H1 (cell line): ENCODE results near the gene CDKL5. TPM values are rescaled to one million over a fixed set of nuclear protein-coding genes. Genes with fewer than 3 reads are reported as not detected.

Source experiments
- CTCF ChIA-PET: fragments of 300-600 bp; sonication (Branson Sonifier 250); formaldehyde crosslinking; loops from one replicate; lab custom pipeline; 2021; ENCODE audit not compliant: partially characterized antibody; lab: Charles Lee
- POLR2A ChIA-PET: fragments of 300-600 bp; sonication (Branson Sonifier 250); formaldehyde crosslinking; loops from one replicate; lab custom pipeline; 2021; ENCODE audit warnings: inconsistent platforms; ENCODE audit not compliant: partially characterized antibody; lab: Charles Lee
- DNase-seq, 2 experiments: peaks; one replicate each; pipeline versions ENCODE4 v3.0.0 to v3.0.0-alpha.2; 2010 to 2022; ENCODE audit warnings: low spot score in 2 of 2, low read depth in 1 of 2, mixed read lengths in 1 of 2
- FAIRE-seq: peaks from 2 replicates; lab custom pipeline; 2011; peaks lifted over from hg19 to GRCh38; lab: Jason Lieb, UNC
- H2AFZ ChIP-seq: 2 replicates; pipeline ENCODE4 v1.8.1; 2012; ENCODE audit warnings: low read length, inconsistent platforms
- H2AK5ac ChIP-seq: 2 replicates; pipeline ENCODE4 v1.6.1; 2013; ENCODE audit warnings: low read depth, low read length
- H2BK120ac ChIP-seq: replicated peaks from 2 replicates; pipeline ENCODE3; 2013; ENCODE audit warnings: low read depth, low read length, inconsistent platforms
- H2BK12ac ChIP-seq: 2 replicates; pipeline ENCODE4 v1.6.1; 2013; ENCODE audit warnings: low read depth, low read length
- H2BK15ac ChIP-seq: 2 replicates; pipeline ENCODE4 v1.6.1; 2013; ENCODE audit warnings: low read length
- H2BK20ac ChIP-seq: 2 replicates; pipeline ENCODE4 v1.6.1; 2013; ENCODE audit warnings: low read length
- H2BK5ac ChIP-seq: 2 replicates; pipeline ENCODE4 v1.6.1; 2013; ENCODE audit warnings: low read depth, low read length
- H3K14ac ChIP-seq: 2 replicates; pipeline ENCODE4 v1.6.1; 2013; ENCODE audit warnings: inconsistent platforms; ENCODE audit not compliant: insufficient read length
- H3K18ac ChIP-seq: 2 replicates; pipeline ENCODE4 v1.6.1; 2013; ENCODE audit warnings: low read length; ENCODE audit errors: extremely low read depth
- H3K23ac ChIP-seq: 2 replicates; pipeline ENCODE4 v1.6.1; 2013; ENCODE audit warnings: inconsistent platforms; ENCODE audit not compliant: insufficient read length
- H3K23me2 ChIP-seq: 2 replicates; pipeline ENCODE4 v1.6.1; 2013; ENCODE audit warnings: low read depth, low read length
- H3K27ac ChIP-seq: 2 replicates; pipeline ENCODE4 v1.6.1; 2011; ENCODE audit warnings: low read depth, low read length, inconsistent platforms
- H3K27me3 ChIP-seq, 4 experiments: replicated peaks in 1 of 4; 1 replicate in 1 of 4; 2 replicates in 3 of 4; pipeline versions ENCODE4 v1.6.1 to v1.8.1; 2011 to 2013; ENCODE audit warnings: low read length in 3 of 4, mild to moderate bottlenecking in 3 of 4, inconsistent platforms in 2 of 4, mixed read lengths in 2 of 4, moderate library complexity in 1 of 4; ENCODE audit not compliant: control insufficient read depth in 3 of 4, insufficient read depth in 3 of 4; ENCODE audit errors: extremely low read depth in 1 of 4
- H3K36me3 ChIP-seq, 4 experiments: 2 replicates each; pipeline versions ENCODE4 v1.6.1 to v1.8.1; 2011 to 2013; ENCODE audit warnings: mild to moderate bottlenecking in 4 of 4, low read length in 3 of 4, moderate library complexity in 2 of 4, control low read depth in 1 of 4, inconsistent platforms in 1 of 4; ENCODE audit not compliant: insufficient read depth in 4 of 4, control insufficient read depth in 2 of 4
- H3K4ac ChIP-seq: replicated peaks from 2 replicates; pipeline ENCODE3; 2013; ENCODE audit warnings: low read length, low read depth, mixed read lengths, inconsistent platforms; ENCODE audit not compliant: insufficient read length
- H3K4me1 ChIP-seq, 4 experiments: replicated peaks in 1 of 4; 1 replicate in 1 of 4; 2 replicates in 3 of 4; pipeline versions ENCODE4 v1.6.1 to v1.8.1; 2011 to 2013; ENCODE audit warnings: low read length in 3 of 4, inconsistent platforms in 2 of 4, mixed read lengths in 1 of 4; ENCODE audit not compliant: insufficient read depth in 4 of 4, control insufficient read depth in 3 of 4
- H3K4me2 ChIP-seq, 2 experiments: 2 replicates each; pipeline versions ENCODE4 v1.6.1 to v1.8.1; 2011 to 2013; ENCODE audit warnings: low read depth in 2 of 2, low read length in 2 of 2, control low read depth in 1 of 2, inconsistent platforms in 1 of 2, mild to moderate bottlenecking in 1 of 2; ENCODE audit not compliant: insufficient read depth in 1 of 2
- H3K4me3 ChIP-seq, 4 experiments: fragments of 200-600, 300-600 bp in 1 of 4; sonication (generic), shearing (Covaris generic), sonication (Bioruptor Twin) in 1 of 4; 2 replicates each; pipeline versions ENCODE4 v1.5.1 to v1.8.1; 2011 to 2016; ENCODE audit warnings: low read length in 4 of 4, low read depth in 3 of 4, control low read depth in 2 of 4, inconsistent platforms in 2 of 4, mild to moderate bottlenecking in 2 of 4, mixed read lengths in 1 of 4, moderate library complexity in 1 of 4; ENCODE audit not compliant: insufficient read depth in 2 of 4; ENCODE audit errors: extremely low read depth in 1 of 4
- H3K56ac ChIP-seq: replicated peaks from 2 replicates; pipeline ENCODE3; 2013; ENCODE audit warnings: low read depth, mild to moderate bottlenecking, mixed read lengths, low read length, inconsistent platforms; ENCODE audit not compliant: insufficient read length
- H3K79me1 ChIP-seq: 2 replicates; pipeline ENCODE4 v1.6.1; 2013; ENCODE audit warnings: low read depth, low read length, control low read depth
- H3K79me2 ChIP-seq, 2 experiments: 2 replicates each; pipeline versions ENCODE4 v1.6.1 to v1.8.1; 2012 to 2013; ENCODE audit warnings: low read length in 2 of 2, mild to moderate bottlenecking in 2 of 2, inconsistent platforms in 1 of 2; ENCODE audit not compliant: insufficient read depth in 2 of 2, control insufficient read depth in 1 of 2
- H3K9ac ChIP-seq, 4 experiments: replicated peaks in 1 of 4; 1 replicate in 1 of 4; 2 replicates in 3 of 4; pipeline versions ENCODE4 v1.6.1 to v1.8.1; 2011 to 2013; ENCODE audit warnings: low read depth in 3 of 4, low read length in 3 of 4, control low read depth in 2 of 4, mild to moderate bottlenecking in 2 of 4, moderate library complexity in 2 of 4, inconsistent platforms in 1 of 4; ENCODE audit errors: extremely low read depth in 1 of 4
- H3K9me3 ChIP-seq, 2 experiments: 2 replicates each; pipeline versions ENCODE4 v1.6.1 to v1.8.1; 2012 to 2013; ENCODE audit warnings: mild to moderate bottlenecking in 2 of 2, moderate library complexity in 2 of 2, control low read depth in 1 of 2, inconsistent platforms in 1 of 2, low read depth in 1 of 2, low read length in 1 of 2, mixed read lengths in 1 of 2; ENCODE audit not compliant: insufficient read depth in 2 of 2
- H4K20me1 ChIP-seq, 2 experiments: replicated peaks in 1 of 2; 2 replicates each; pipeline versions ENCODE3 to v1.8.1; 2011 to 2013; ENCODE audit warnings: inconsistent platforms in 2 of 2, low read length in 2 of 2, mild to moderate bottlenecking in 1 of 2; ENCODE audit not compliant: insufficient read depth in 2 of 2, control insufficient read depth in 1 of 2
- H4K5ac ChIP-seq: 2 replicates; pipeline ENCODE4 v1.6.1; 2013; ENCODE audit warnings: low read length, low read depth, mixed read lengths, inconsistent platforms; ENCODE audit not compliant: insufficient read length
- H4K8ac ChIP-seq: 2 replicates; pipeline ENCODE4 v1.8.0; 2013; ENCODE audit warnings: mild to moderate bottlenecking, moderate library complexity, low read length, inconsistent platforms; ENCODE audit not compliant: insufficient read depth; ENCODE audit errors: extremely low read depth
- H4K91ac ChIP-seq: replicated peaks from 2 replicates; pipeline ENCODE3; 2013; ENCODE audit warnings: low read length, mixed read lengths, inconsistent platforms; ENCODE audit not compliant: insufficient read length
- ASH2L ChIP-seq: fragments of 200-600, 300-600 bp; sonication (generic); IDR thresholded peaks from one replicate; pipeline ENCODE4 v1.7.1; 2017; ENCODE audit warnings: low read length
- BRCA1 ChIP-seq: IDR thresholded peaks from 2 replicates; pipeline ENCODE4 v1.6.1; 2012; ENCODE audit warnings: low read depth, low read length, improper control_type of control experiment
- E2F6 ChIP-seq: IDR thresholded peaks from 2 replicates; pipeline ENCODE4 v1.6.1; 2012; ENCODE audit warnings: inconsistent platforms
- HDAC6 ChIP-seq: IDR thresholded peaks from one replicate; pipeline ENCODE4 v1.7.1; 2012; ENCODE audit warnings: low read depth, mild to moderate bottlenecking, inconsistent platforms, low read length, moderate library complexity
- PHF8 ChIP-seq: fragments of 200-600 bp; sonication (generic); conservative IDR thresholded peaks from 2 replicates; pipeline ENCODE4 v1.7.1; 2012; ENCODE audit warnings: low read depth, mild to moderate bottlenecking, inconsistent platforms, low read length, moderate library complexity
- POLR2A ChIP-seq, 2 experiments: IDR thresholded peaks; 1 replicate in 1 of 2; 2 replicates in 1 of 2; pipeline ENCODE4 v1.6.1; 2011; ENCODE audit warnings: low read depth in 2 of 2, low read length in 2 of 2, mild to moderate bottlenecking in 2 of 2; ENCODE audit errors: control extremely low read depth in 1 of 2
- RFX5 ChIP-seq: IDR thresholded peaks from 2 replicates; pipeline ENCODE4 v1.6.1; 2011; ENCODE audit warnings: low read depth, low read length, improper control_type of control experiment, borderline replicate concordance
- RXRA ChIP-seq: IDR thresholded peaks from 2 replicates; pipeline ENCODE4 v1.6.1; 2011; ENCODE audit warnings: low read depth, mild to moderate bottlenecking, low read length, moderate library complexity; ENCODE audit not compliant: insufficient read depth
- SUZ12 ChIP-seq: fragments of 200-600 bp; sonication (generic); IDR thresholded peaks from 2 replicates; pipeline ENCODE4 v1.6.1; 2012; ENCODE audit warnings: mild to moderate bottlenecking, inconsistent platforms, low read length, moderate library complexity, mixed read lengths
- TAF1 ChIP-seq: IDR thresholded peaks from 2 replicates; pipeline ENCODE4 v1.6.1; 2011; ENCODE audit warnings: mild to moderate bottlenecking, low read depth, low read length
- TBP ChIP-seq: IDR thresholded peaks from 2 replicates; pipeline ENCODE4 v1.6.1; 2011; ENCODE audit warnings: low read depth, low read length, improper control_type of control experiment
- TCF12 ChIP-seq: IDR thresholded peaks from 2 replicates; pipeline ENCODE4 v1.6.1; 2011; ENCODE audit warnings: low read depth, mild to moderate bottlenecking, low read length
- USF2 ChIP-seq: IDR thresholded peaks from 2 replicates; pipeline ENCODE4 v1.6.1; 2011; ENCODE audit warnings: low read length, improper control_type of control experiment
- WGBS, 2 experiments: shearing (Covaris generic) in 1 of 2; methylation state at CpG; one replicate each; pipeline versions ENCODE4 v1.1.6 to v1.1.7; 2013 to 2015; ENCODE audit warnings: low lambda C conversion rate in 2 of 2, mixed read lengths in 2 of 2, inconsistent platforms in 1 of 2, low coverage in 1 of 2, missing lambda C conversion rate in 1 of 2; ENCODE audit not compliant: insufficient replicate concordance in 2 of 2, insufficient coverage in 1 of 2, insufficient read length in 1 of 2; ENCODE audit errors: extremely low coverage in 1 of 2, missing lambda C conversion rate in 1 of 2; 5-methylcytosine and 5-hydroxymethylcytosine counted together
- polyA plus RNA-seq, 7 experiments: library from polyadenylated mRNA; depleted of rRNA in 3 of 7; stranded (reverse) in 5 of 7; unstranded in 2 of 7; fragments of >200 nt in 5 of 7; fragments of 200-250 nt in 2 of 7; gene quantifications; 1 replicate in 5 of 7; 2 replicates in 1 of 7; 4 replicates in 1 of 7; pipeline versions ENCODE4 v1.2.1 to v1.2.3, GENCODE V29; 2011 to 2013; ENCODE audit warnings: missing spikeins in 2 of 7, mixed read lengths in 2 of 7
- total RNA-seq: library from RNA; stranded (reverse); fragmentation: NEBNext Ultra II Directional; extraction: Animal tissue kit (Norgen Biotek cat#: 25700); gene quantifications from 2 replicates; pipeline ENCODE4 v1.2.1, GENCODE V29; 2021

CDKL5 gene
- total and polyA plus RNA-seq, 2 of the 8 experiments (the other 6 are each of a cell fraction or from before 2014, with no cell fraction given), result 5.5 to 15.6 TPM

GRCh38 chrX:18596096-18596495 lies 170.7 kb downstream of the CDKL5 start:
- 89% methylated on average over 4 of the region's 4 CpGs; no CpG with 5 or more reads in 1 of the 2 experiments for WGBS, 2 experiments
- TF ChIP-seq E2F6 (no peak), RXRA (no peak), TCF12 (no peak), USF2 (no peak), HDAC6 (no peak), POLR2A (IDR thresholded peaks at IDR 0.05; ENCODE audit: control extremely low read depth in 1 of 2, low read depth in 2 of 2, low read length in 2 of 2) (no peak), TAF1 (no peak), TBP (no peak), BRCA1 (no peak), RFX5 (no peak), ASH2L (no peak), PHF8 (no peak), SUZ12 (no peak)

More at GRCh38 chrX:18596096-18596495, 170.7 kb downstream of the CDKL5 start:
- Histone ChIP-seq H3K4ac (no peak overlapping the region), H3K36me3 (peaks cover 0 to 10% (median 0%) of the 10 kb centered on the region in 4 experiments; a peak in 1 of 8 replicates), H3K27me3 (no peaks in the 10 kb centered on the region), H3K27ac (no peak overlapping the region), H4K8ac (no peak overlapping the region), H3K9ac (no peak overlapping the region), H2BK12ac (no peak overlapping the region), H3K79me2 (no peaks in the 10 kb centered on the region), H2BK20ac (no peak overlapping the region), H3K9me3 (no peaks in the 10 kb centered on the region), H3K23me2 (no peaks in the 10 kb centered on the region), H3K23ac (no peak overlapping the region), H3K4me3 (no peak overlapping the region), H3K56ac (no peak overlapping the region), H2BK15ac (no peak overlapping the region), H2AK5ac (no peak overlapping the region), H3K18ac (no peak overlapping the region), H4K91ac (no peak overlapping the region), H2AFZ (no peak overlapping the region), H3K4me1 (no peaks in the 10 kb centered on the region), H3K79me1 (no peaks in the 10 kb centered on the region), H2BK5ac (no peak overlapping the region), H3K4me2 (no peak overlapping the region), H2BK120ac (no peak overlapping the region), H4K20me1 (no peaks in the 10 kb centered on the region), H4K5ac (no peak overlapping the region), H3K14ac (no peak overlapping the region)
- ChIA-PET CTCF (no interaction called here), POLR2A (no interaction called here)
- DNase-seq, result no peak
- FAIRE-seq, result no peak
